Measurements from ENCODE around the gene TAF10.

Gene TAF10

GRCh38 chr11:6612213-6613041 is at the start of gene TAF10:
TSS of gene TAF10 (minus strand) at chr11:6612216. CDS start at chr11:6612189, 27 bp downstream.
- peak within 1 kb of the TSS; percentile 99 for H3K27ac ChIP-seq
- CTCF ChIA-PET, result interaction anchor here (0.6 to 0.7 kb wide), 3 partner anchors 10 to 19 kb away, joined by 3 read pairs; no protein-coding TSS in a partner anchor
- POLR2A ChIA-PET (ENCODE audit: low non-redundant PET), result interaction anchor here (0.6 to 1.0 kb wide), 2 partner anchors 10 to 988 kb away, joined by 4 read pairs; no protein-coding TSS in a partner anchor

GRCh38 chr11:6660712-6661111 is 48.7 kb upstream of the TAF10 start:
- DNase-seq (ENCODE audit: low spot score), result no peak
- ChIA-PET CTCF (no interaction called here), POLR2A (ENCODE audit: low non-redundant PET) (no interaction called here)
- TF ChIP-seq CTCF (conservative IDR thresholded peaks at IDR 0.05; ENCODE audit: low read depth), result no peak
- H3K27ac ChIP-seq, result no peak overlapping the region

More at GRCh38 chr11:6612213-6613041, at the start of gene TAF10:
- peak; percentile 93 for DNase-seq (ENCODE audit: low spot score)
- TF ChIP-seq CTCF (conservative IDR thresholded peaks at IDR 0.05; ENCODE audit: low read depth), result no peak; the same call in 1 of the 2 replicates

- ChIA-PET POLR2A (ENCODE audit: low non-redundant PET) (no interaction called here), CTCF (interaction anchor here (0.6 kb wide), 1 partner anchor 160 kb away, joined by 4 read pairs; no protein-coding TSS in a partner anchor)
- no peak overlapping the region for H3K27ac ChIP-seq
- no peak for DNase-seq (ENCODE audit: low spot score)
- no peak for TF ChIP-seq CTCF (conservative IDR thresholded peaks at IDR 0.05; ENCODE audit: low read depth)
Measured at GRCh38 chr11:6658647-6659046, 46.6 kb upstream of the TAF10 start.

GRCh38 chr11:6657346-6657745 is 45.3 kb upstream of the TAF10 start:
- TF ChIP-seq CTCF (conservative IDR thresholded peaks at IDR 0.05; ENCODE audit: low read depth), result no peak
- H3K27ac ChIP-seq, result no peak overlapping the region
- POLR2A ChIA-PET (ENCODE audit: low non-redundant PET), result no interaction called here
- CTCF ChIA-PET, result interaction anchor here (0.6 kb wide), 1 partner anchor 37 kb away, joined by 3 read pairs; no protein-coding TSS in a partner anchor
- DNase-seq (ENCODE audit: low spot score), result no peak

DNA sequence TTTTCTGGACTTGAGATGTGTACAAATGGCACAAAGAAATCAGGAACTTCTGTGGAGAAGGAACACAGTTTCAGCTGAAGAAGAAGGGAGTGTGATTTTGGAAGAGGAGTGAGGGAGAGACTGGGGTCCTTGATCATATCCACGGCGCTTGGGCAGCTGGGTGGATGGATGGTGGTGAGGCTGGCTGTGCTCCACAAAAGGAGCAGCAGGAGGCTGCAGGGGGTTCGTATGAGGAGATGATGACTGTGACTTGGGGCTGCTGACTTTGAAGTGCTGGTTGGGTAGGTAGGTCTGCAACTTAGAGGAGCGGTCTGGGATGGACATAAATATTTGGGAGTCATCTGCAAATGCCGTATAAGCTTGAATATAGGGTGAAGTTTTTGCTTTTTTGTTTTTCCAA is 44.9 kb upstream of the TAF10 start:
- CTCF ChIA-PET, result no interaction called here
- H3K27ac ChIP-seq, result no peak overlapping the region
- POLR2A ChIA-PET (ENCODE audit: low non-redundant PET), result no interaction called here
- no peak for DNase-seq (ENCODE audit: low spot score)
- TF ChIP-seq CTCF (conservative IDR thresholded peaks at IDR 0.05; ENCODE audit: low read depth), result no peak

DNA sequence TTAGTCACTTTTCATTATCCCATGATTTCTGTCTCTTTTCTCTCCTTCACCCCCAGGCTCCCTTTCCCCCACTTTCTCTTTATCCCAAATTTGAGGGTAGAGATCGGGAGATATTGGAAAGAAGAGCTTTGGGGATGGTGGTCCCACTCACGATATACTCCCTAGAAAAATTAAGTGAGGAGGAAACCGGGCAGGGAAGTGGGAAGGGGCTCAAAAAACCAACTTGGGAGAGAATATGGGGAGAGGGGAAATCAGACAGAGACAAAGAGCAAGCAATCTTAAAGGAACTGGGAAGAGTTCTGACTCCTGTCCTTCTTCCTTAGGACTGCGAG is 44.5 kb upstream of the TAF10 start:
- POLR2A ChIA-PET (ENCODE audit: low non-redundant PET), result no interaction called here
- CTCF ChIA-PET, result no interaction called here
- DNase-seq (ENCODE audit: low spot score), result no peak
- TF ChIP-seq CTCF (conservative IDR thresholded peaks at IDR 0.05; ENCODE audit: low read depth), result no peak
- no peak overlapping the region for H3K27ac ChIP-seq
